Measurements from ENCODE around the gene TACC2. TPM values are rescaled to one million over a fixed set of nuclear protein-coding genes. Genes with fewer than 3 reads are reported as not detected.

Gene TACC2
- total RNA-seq, 2 experiments from 2014 or later: not detected

- DNase-seq: no peak
- intact Hi-C loops (cut with micrococcal nuclease): no loop called here
- TF ChIP-seq, protein P1, sequence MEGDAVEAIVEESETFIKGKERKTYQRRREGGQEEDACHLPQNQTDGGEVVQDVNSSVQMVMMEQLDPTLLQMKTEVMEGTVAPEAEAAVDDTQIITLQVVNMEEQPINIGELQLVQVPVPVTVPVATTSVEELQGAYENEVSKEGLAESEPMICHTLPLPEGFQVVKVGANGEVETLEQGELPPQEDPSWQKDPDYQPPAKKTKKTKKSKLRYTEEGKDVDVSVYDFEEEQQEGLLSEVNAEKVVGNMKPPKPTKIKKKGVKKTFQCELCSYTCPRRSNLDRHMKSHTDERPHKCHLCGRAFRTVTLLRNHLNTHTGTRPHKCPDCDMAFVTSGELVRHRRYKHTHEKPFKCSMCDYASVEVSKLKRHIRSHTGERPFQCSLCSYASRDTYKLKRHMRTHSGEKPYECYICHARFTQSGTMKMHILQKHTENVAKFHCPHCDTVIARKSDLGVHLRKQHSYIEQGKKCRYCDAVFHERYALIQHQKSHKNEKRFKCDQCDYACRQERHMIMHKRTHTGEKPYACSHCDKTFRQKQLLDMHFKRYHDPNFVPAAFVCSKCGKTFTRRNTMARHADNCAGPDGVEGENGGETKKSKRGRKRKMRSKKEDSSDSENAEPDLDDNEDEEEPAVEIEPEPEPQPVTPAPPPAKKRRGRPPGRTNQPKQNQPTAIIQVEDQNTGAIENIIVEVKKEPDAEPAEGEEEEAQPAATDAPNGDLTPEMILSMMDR (IDR thresholded peaks at IDR 0.05): no peak
- POLR2A ChIA-PET: no interaction called here
- Mint-ChIP-seq H3K27me3 (no peaks in the 10 kb centered on the region), H3K4me3 (no peak overlapping the region), H3K27ac (no peak overlapping the region), H3K36me3 (ENCODE audit: low read depth) (no peaks in the 10 kb centered on the region), H3K4me1 (ENCODE audit: low read depth) (no peaks in the 10 kb centered on the region), H3K9me3 (no peaks in the 10 kb centered on the region)
- CTCF ChIA-PET: no interaction called here
- no peak for ATAC-seq
Measured at GRCh38 chr10:122138831-122139625, 150.1 kb downstream of the TACC2 start.

DNA sequence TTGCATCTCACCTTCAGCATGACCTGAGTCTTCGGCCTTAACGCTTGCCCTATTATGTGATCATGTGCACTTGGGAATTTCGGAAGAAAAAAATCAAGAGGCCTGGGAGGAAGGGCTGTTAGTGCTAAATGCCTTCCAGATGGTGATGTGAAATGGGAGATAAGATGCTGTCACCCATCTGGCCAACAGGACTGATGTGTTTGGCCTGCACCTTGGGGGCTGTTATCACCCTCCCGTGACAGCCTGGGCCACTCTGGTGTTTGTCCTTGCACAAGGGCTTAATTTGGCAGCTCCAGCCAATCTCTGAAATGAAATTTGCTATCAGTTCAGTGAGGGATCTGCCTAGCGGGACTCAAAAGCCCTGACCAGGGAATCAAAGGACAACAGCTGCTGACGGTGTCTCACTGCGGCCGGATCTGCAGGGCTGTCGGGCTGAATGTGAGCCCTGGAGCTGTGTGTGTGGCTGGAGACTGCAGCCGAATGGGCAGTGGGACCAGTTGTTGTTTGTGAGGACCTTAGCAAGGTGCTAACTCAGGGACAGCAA, 150.7 kb downstream of the TACC2 start:
- intact Hi-C loops (cut with micrococcal nuclease): no loop called here
- Mint-ChIP-seq H3K36me3 (ENCODE audit: low read depth) (no peaks in the 10 kb centered on the region), H3K9me3 (no peaks in the 10 kb centered on the region), H3K4me3 (no peak overlapping the region), H3K27me3 (no peaks in the 10 kb centered on the region), H3K27ac (no peak overlapping the region), H3K4me1 (ENCODE audit: low read depth) (no peaks in the 10 kb centered on the region)
- ATAC-seq: no peak
- TF ChIP-seq, protein P1 (IDR thresholded peaks at IDR 0.05): no peak
- DNase-seq: no peak
- ChIA-PET CTCF (no interaction called here), POLR2A (no interaction called here)

DNA sequence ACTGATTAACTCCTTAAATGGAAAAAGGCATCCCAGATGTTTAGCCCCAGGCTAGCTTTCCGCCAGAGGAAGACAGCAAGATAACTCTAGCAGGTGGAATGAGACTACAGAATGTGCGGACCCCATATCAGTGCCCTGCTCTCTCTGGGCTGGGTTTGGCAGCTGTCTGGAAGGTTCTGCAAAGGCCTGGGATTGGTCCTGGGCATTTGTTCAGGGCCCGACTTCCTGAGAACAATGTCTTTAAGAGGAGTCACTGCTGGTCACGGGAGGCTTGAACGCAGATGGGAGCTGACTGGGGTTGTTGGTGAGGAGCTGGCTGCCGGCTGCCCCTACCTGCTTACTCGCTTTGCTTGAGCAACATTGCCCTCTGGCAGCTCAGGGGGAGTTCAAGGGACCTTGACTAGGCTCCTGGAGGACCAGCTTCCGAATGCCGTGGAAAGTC, 151.5 kb downstream of the TACC2 start:
- Mint-ChIP-seq H3K27ac (no peak overlapping the region), H3K4me3 (no peak overlapping the region), H3K36me3 (ENCODE audit: low read depth) (no peaks in the 10 kb centered on the region), H3K9me3 (peaks cover 5% of the 10 kb centered on the region), H3K4me1 (ENCODE audit: low read depth) (no peaks in the 10 kb centered on the region), H3K27me3 (no peaks in the 10 kb centered on the region)
- intact Hi-C loops (cut with micrococcal nuclease): no loop called here
- ATAC-seq (no peak), DNase-seq (no peak)
- ChIA-PET POLR2A (no interaction called here), CTCF (interaction anchor here (1.2 kb wide), 1 partner anchor 11 kb away, joined by 3 read pairs; no protein-coding TSS in a partner anchor)
- TF ChIP-seq, protein P1 (IDR thresholded peaks at IDR 0.05): no peak

DNA sequence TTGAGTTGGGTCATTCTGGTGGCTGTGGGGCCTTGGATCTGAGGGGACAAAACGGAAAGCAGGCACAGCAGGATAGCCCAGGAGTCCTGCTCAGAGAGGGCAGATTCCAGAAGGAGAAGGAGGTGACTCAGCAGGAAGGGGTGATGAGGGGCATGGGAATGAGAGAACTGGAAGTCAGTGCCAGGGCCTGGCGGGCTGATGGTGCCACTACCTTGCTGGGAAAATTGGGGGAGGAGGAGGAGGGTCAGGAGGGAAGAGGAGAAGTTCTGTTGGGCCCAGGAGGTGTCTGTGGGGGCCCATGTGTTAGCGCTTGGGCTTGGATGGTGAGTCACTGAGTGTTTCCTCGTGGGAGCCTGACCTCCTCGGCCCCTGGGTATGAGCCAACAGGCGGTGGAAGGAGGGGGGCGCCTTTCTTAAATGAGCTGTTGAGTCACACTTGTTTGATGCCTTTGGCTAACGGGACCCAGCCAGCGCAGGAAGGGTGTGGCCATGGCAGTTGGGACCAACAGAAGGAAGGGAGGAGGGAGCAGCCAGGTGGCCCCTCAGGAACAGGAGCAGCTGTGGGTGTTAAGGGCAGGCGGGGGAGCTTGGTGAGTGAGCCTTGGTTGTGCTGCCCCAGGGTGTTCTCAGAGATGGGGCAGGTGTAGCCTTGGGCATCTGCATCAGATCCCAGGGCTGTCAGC, 152.1 kb downstream of the TACC2 start:
- Mint-ChIP-seq H3K27me3 (no peaks in the 10 kb centered on the region), H3K27ac (no peak overlapping the region), H3K4me3 (no peak overlapping the region), H3K36me3 (ENCODE audit: low read depth) (no peaks in the 10 kb centered on the region), H3K4me1 (ENCODE audit: low read depth) (no peaks in the 10 kb centered on the region), H3K9me3 (peaks cover 5% of the 10 kb centered on the region)
- ATAC-seq: no peak
- POLR2A ChIA-PET: no interaction called here
- intact Hi-C loops (cut with micrococcal nuclease): no loop called here
- CTCF ChIA-PET: interaction anchor here (1.2 kb wide), 1 partner anchor 12 kb away, joined by 3 read pairs; no protein-coding TSS in a partner anchor
- TF ChIP-seq, protein P1 (IDR thresholded peaks at IDR 0.05): no peak
- DNase-seq: peak; percentile 7

Data from activated CD8-positive, alpha-beta T cell treated with anti-CD3 and anti-CD28 coated beads for 36 hours (primary cell).